CD4-positive, alpha-beta T cell (primary cell): ENCODE measurements around the gene SREBF2. TPM values are rescaled to one million over a fixed set of nuclear protein-coding genes. Genes with fewer than 3 reads are reported as not detected.

ENCODE experiments used
- ATAC-seq: fragments of 200-7000 bp; cut with Tn5 transposase; one replicate; pipeline ENCODE4 v1.10.0; 2022; ENCODE audit warnings: mild to moderate bottlenecking; ENCODE audit not compliant: poor library complexity
- CTCF ChIA-PET: fragments of 350-600 bp; sonication (Branson Sonifier 250); formaldehyde crosslinking; loops from one replicate; lab custom pipeline; 2021; ENCODE audit warnings: antibody characterized with exemption, inconsistent platforms; lab: Charles Lee
- POLR2A ChIA-PET: fragments of 350-600 bp; sonication (Branson Sonifier 250); formaldehyde crosslinking; loops from one replicate; lab custom pipeline; 2021; ENCODE audit warnings: antibody characterized with exemption, inconsistent platforms; lab: Charles Lee
- DNase-seq, 14 experiments: peaks; one replicate each; pipeline ENCODE4 v3.0.0-alpha.2; 2013 to 2020; ENCODE audit warnings: mixed read lengths in 2 of 14
- H3K27ac ChIP-seq, 2 donors: one replicate each; pipeline versions ENCODE4 v1.5.1 to v1.7.0; 2013; ENCODE audit warnings: low read length in 2 of 2, low read depth in 1 of 2, mild to moderate bottlenecking in 1 of 2
- H3K27me3 ChIP-seq, 2 experiments: 1 replicate in 1 of 2; 2 replicates in 1 of 2; pipeline versions ENCODE4 v1.6.1 to v1.7.0; 2013; ENCODE audit warnings: low read length in 2 of 2, control low read depth in 1 of 2, mild to moderate bottlenecking in 1 of 2, moderate library complexity in 1 of 2; ENCODE audit not compliant: insufficient read depth in 2 of 2, control insufficient read depth in 1 of 2
- H3K36me3 ChIP-seq: one replicate; pipeline ENCODE4 v1.6.1; 2013; ENCODE audit warnings: low read length, control low read depth; ENCODE audit not compliant: insufficient read depth
- H3K4me1 ChIP-seq: one replicate; pipeline ENCODE4 v1.6.1; 2013; ENCODE audit warnings: low read length, control low read depth; ENCODE audit not compliant: insufficient read depth
- H3K4me3 ChIP-seq: one replicate; pipeline ENCODE4 v1.5.1; 2013; ENCODE audit warnings: mild to moderate bottlenecking, low read length, moderate library complexity
- H3K9me3 ChIP-seq, 2 experiments: 1 replicate in 1 of 2; 2 replicates in 1 of 2; pipeline versions ENCODE4 v1.6.1 to v1.7.0; 2013; ENCODE audit warnings: low read length in 2 of 2, mild to moderate bottlenecking in 2 of 2, control low read depth in 1 of 2, moderate library complexity in 1 of 2; ENCODE audit not compliant: control insufficient read depth in 1 of 2, insufficient read depth in 1 of 2
- H3K27ac Mint-ChIP-seq: one replicate; pipeline ENCODE4 v1.8.0; 2020; ENCODE audit warnings: mixed read lengths
- H3K27me3 Mint-ChIP-seq: one replicate; pipeline ENCODE4 v1.8.0; 2021; ENCODE audit warnings: mixed read lengths
- H3K36me3 Mint-ChIP-seq: one replicate; pipeline ENCODE4 v1.8.0; 2021; ENCODE audit warnings: low read depth, mixed read lengths
- H3K4me1 Mint-ChIP-seq: one replicate; pipeline ENCODE4 v1.8.0; 2021; ENCODE audit warnings: low read depth, mixed read lengths
- H3K4me3 Mint-ChIP-seq: one replicate; pipeline ENCODE4 v1.8.0; 2020; ENCODE audit warnings: mild to moderate bottlenecking, mixed read lengths
- H3K9me3 Mint-ChIP-seq: one replicate; pipeline ENCODE4 v1.8.0; 2020; ENCODE audit warnings: mixed read lengths
- CTCF ChIP-seq: fragments of 200-600 bp; IDR thresholded peaks from one replicate; pipeline ENCODE4 v1.8.0; 2022; ENCODE audit warnings: antibody characterized with exemption, mild to moderate bottlenecking
- intact Hi-C, 2 experiments: fragments of 100-400 bp; cut with DNase I in 1 of 2; cut with micrococcal nuclease in 1 of 2; formaldehyde crosslinking; loops; one replicate each; pipeline versions ENCODE4 v1.15.1 to v1.9.0; 2023 to 2025; cut with DNase I, micrococcal nuclease
- total RNA-seq, 174 experiments: library from RNA in 2 of 174; stranded (reverse) in 2 of 174; gene quantifications; one replicate each; pipeline ENCODE4 v1.2.3 and lab custom pipeline; 2021 to 2026

SREBF2 gene
- total RNA-seq, 2 experiments from 2014 or later: 67.2 to 69.9 TPM

GRCh38 chr22:41798736-41799135 lies 34.2 kb upstream of the SREBF2 start:
- no peak overlapping the region for H3K4me3 ChIP-seq
- Mint-ChIP-seq H3K27me3 (no peaks in the 10 kb centered on the region), H3K9me3 (no peaks in the 10 kb centered on the region), H3K36me3 (peaks cover 47% of the 10 kb centered on the region), H3K4me1 (peaks cover 40% of the 10 kb centered on the region), H3K27ac (peak overlapping the region; percentile 100), H3K4me3 (peak overlapping the region; percentile 98)
- H3K36me3 ChIP-seq: peaks cover 25% of the 10 kb centered on the region
- ATAC-seq (no peak), DNase-seq (no peak)
- H3K27me3 ChIP-seq: no peaks in the 10 kb centered on the region
- ChIA-PET POLR2A (interaction anchor here (2.3 to 5.7 kb wide), 7 partner anchors 13 to 142 kb away, joined by 8 to 472 read pairs (median 39); partner anchors contain the start of genes SNU13 and SREBF2), CTCF (interaction anchor here (1.1 to 2.6 kb wide), 5 partner anchors 11 to 143 kb away, joined by 3 to 24 read pairs (median 4); no protein-coding TSS in a partner anchor)
- intact Hi-C loops: no loop called here
- H3K4me1 ChIP-seq: peaks cover 33% of the 10 kb centered on the region
- no peaks in the 10 kb centered on the region for H3K9me3 ChIP-seq
- peak overlapping the region; percentile 87 to 91 for H3K27ac ChIP-seq
- no peak for TF ChIP-seq CTCF

GRCh38 chr22:41799486-41800347 lies 33.2 kb upstream of the SREBF2 start:
- peaks cover 15% of the 10 kb centered on the region for H3K36me3 ChIP-seq
- DNase-seq (peak in 4 of 14 experiments; percentile 5 to 13 (median 10)), ATAC-seq (peak; percentile 44)
- Mint-ChIP-seq H3K4me3 (peak overlapping the region; percentile 98), H3K9me3 (no peaks in the 10 kb centered on the region), H3K4me1 (peaks cover 40% of the 10 kb centered on the region), H3K27ac (peak overlapping the region; percentile 100), H3K27me3 (no peaks in the 10 kb centered on the region), H3K36me3 (peaks cover 37% of the 10 kb centered on the region)
- no peaks in the 10 kb centered on the region for H3K9me3 ChIP-seq
- H3K4me1 ChIP-seq: peaks cover 33% of the 10 kb centered on the region
- POLR2A ChIA-PET: interaction anchor here (0.5 to 5.7 kb wide), 38 partner anchors 9 to 777 kb away, joined by 3 to 472 read pairs (median 6); partner anchors contain the start of genes ACO2, CENPM, DESI1 and MEI1
- CTCF ChIA-PET: interaction anchor here (1.0 to 2.6 kb wide), 8 partner anchors 12 to 142 kb away, joined by 3 to 24 read pairs (median 6); no protein-coding TSS in a partner anchor
- H3K4me3 ChIP-seq: peak overlapping the region; percentile 80
- peak overlapping the region; percentile 87 to 91 for H3K27ac ChIP-seq
- H3K27me3 ChIP-seq: no peaks in the 10 kb centered on the region
- intact Hi-C loops: loop anchor here (1.0 to 5.0 kb wide), 6 partner anchors 18 to 102 kb away; partner anchors contain the start of genes MEI1 (in 1 of the 2) and SREBF2 (in 1 of the 2)
- no peak for TF ChIP-seq CTCF

- Histone ChIP-seq H3K27ac (peak within 1 kb of the TSS; percentile 87 to 91), H3K27me3 (no peaks in the 10 kb centered on the region), H3K36me3 (peaks cover 8% of the 10 kb centered on the region), H3K9me3 (no peaks in the 10 kb centered on the region), H3K4me1 (peaks cover 34% of the 10 kb centered on the region), H3K4me3 (peak within 1 kb of the TSS; percentile 80)
- peaks cover 40% of the 10 kb centered on the region for H3K4me1 Mint-ChIP-seq
- H3K4me3 Mint-ChIP-seq: peak within 1 kb of the TSS; percentile 98
- peak; percentile 95 for ATAC-seq
- peaks cover 29% of the 10 kb centered on the region for H3K36me3 Mint-ChIP-seq
- no peaks in the 10 kb centered on the region for H3K9me3 Mint-ChIP-seq
- no peak for TF ChIP-seq CTCF
- no peaks in the 10 kb centered on the region for H3K27me3 Mint-ChIP-seq
- ChIA-PET POLR2A (interaction anchor here (0.5 to 5.7 kb wide), 46 partner anchors 9 to 982 kb away, joined by 3 to 472 read pairs (median 5); partner anchors contain the start of genes ACO2, CENPM, DESI1 and MEI1), CTCF (interaction anchor here (1.0 to 2.6 kb wide), 7 partner anchors 19 to 134 kb away, joined by 3 to 24 read pairs (median 7); no protein-coding TSS in a partner anchor)
- peak within 1 kb of the TSS; percentile 100 for H3K27ac Mint-ChIP-seq
- peak; percentile 85 to 95 (median 90) for DNase-seq
- intact Hi-C loops: loop anchor here (1.0 to 5.0 kb wide), 6 partner anchors 19 to 103 kb away; partner anchors contain the start of genes MEI1 (in 1 of the 2) and SREBF2 (in 1 of the 2)
These were observed 32.4 kb upstream of the SREBF2 start, which contains the start of gene CCDC134 for GRCh38 chr22:41800348-41801146. Gene CCDC134, plus strand, starts transcription at chr22:41800679. Its CDS starts 8,212 bp downstream, at chr22:41808891.
